ENCODE data around the gene OGDHL. TPM values are rescaled to one million over a fixed set of nuclear protein-coding genes. Genes with fewer than 3 reads are reported as not detected.

The OGDHL gene
- polyA plus RNA-seq, 1 donor from 2014 or later = 40.7 TPM

GRCh38 chr10:49688920-49689319 lies 73.2 kb downstream of the OGDHL start:
- Histone ChIP-seq H3K27ac (ENCODE audit: low read length) (no peak overlapping the region), H3K9me3 (ENCODE audit: low read length) (no peaks in the 10 kb centered on the region), H3K79me2 (replicated peaks; ENCODE audit: insufficient read depth, low read length) (no peaks in the 10 kb centered on the region), H4K20me1 (ENCODE audit: insufficient read depth) (no peaks in the 10 kb centered on the region), H3K4me2 (ENCODE audit: low read length) (no peak overlapping the region), H3K4me3 (ENCODE audit: low read length) (no peak overlapping the region), H3K9ac (ENCODE audit: low read length) (no peak overlapping the region), H3F3A (ENCODE audit: insufficient read depth, low read length, poor library complexity, severe bottlenecking) (no peaks in the 10 kb centered on the region), H3K9me2 (ENCODE audit: insufficient read depth, low read length) (no peaks in the 10 kb centered on the region), H3K27me3 (ENCODE audit: insufficient read depth, low read depth, low read length) (peaks cover 32% of the 10 kb centered on the region), H2AFZ (ENCODE audit: low read depth, low read length) (no peak overlapping the region), H3K36me3 (ENCODE audit: insufficient read depth, low read length) (no peaks in the 10 kb centered on the region)
- TF ChIP-seq CTCF (IDR thresholded peaks at IDR 0.05; ENCODE audit: poor library complexity, severe bottlenecking) (no peak), REST (IDR thresholded peaks at IDR 0.05; ENCODE audit: borderline replicate concordance) (no peak), MXI1 (conservative IDR thresholded peaks at IDR 0.05; ENCODE audit: poor library complexity, severe bottlenecking) (no peak), TAF1 (IDR thresholded peaks at IDR 0.05; ENCODE audit: low read depth) (no peak), RAD21 (conservative IDR thresholded peaks at IDR 0.05) (no peak), POLR2AphosphoS5 (IDR thresholded peaks at IDR 0.05) (no peak), SMC3 (conservative IDR thresholded peaks at IDR 0.05; ENCODE audit: poor library complexity) (no peak), EZH2 (IDR thresholded peaks at IDR 0.05; ENCODE audit: borderline replicate concordance, insufficient read depth, low read length, poor library complexity, severe bottlenecking) (no peak), EP300 (conservative IDR thresholded peaks at IDR 0.05; ENCODE audit: poor library complexity, severe bottlenecking) (no peak)

GRCh38 chr10:49688261-49688846 lies 73.8 kb downstream of the OGDHL start:
- peaks cover 32% of the 10 kb centered on the region for H3K27me3 ChIP-seq (ENCODE audit: insufficient read depth, low read depth, low read length)
- no peak overlapping the region for H3K4me3 ChIP-seq (ENCODE audit: low read length)
- H3K79me2 ChIP-seq (replicated peaks; ENCODE audit: insufficient read depth, low read length) = no peaks in the 10 kb centered on the region
- no peaks in the 10 kb centered on the region for H4K20me1 ChIP-seq (ENCODE audit: insufficient read depth)
- H3K9ac ChIP-seq (ENCODE audit: low read length) = no peak overlapping the region
- no peaks in the 10 kb centered on the region for H3F3A ChIP-seq (ENCODE audit: insufficient read depth, low read length, poor library complexity, severe bottlenecking)
- H3K36me3 ChIP-seq (ENCODE audit: insufficient read depth, low read length) = no peaks in the 10 kb centered on the region
- no peak overlapping the region for H2AFZ ChIP-seq (ENCODE audit: low read depth, low read length)
- H3K27ac ChIP-seq (ENCODE audit: low read length) = no peak overlapping the region
- TF ChIP-seq POLR2AphosphoS5 (IDR thresholded peaks at IDR 0.05) (no peak), MXI1 (conservative IDR thresholded peaks at IDR 0.05; ENCODE audit: poor library complexity, severe bottlenecking) (no peak), SMC3 (conservative IDR thresholded peaks at IDR 0.05; ENCODE audit: poor library complexity) (no peak), TAF1 (IDR thresholded peaks at IDR 0.05; ENCODE audit: low read depth) (no peak), RAD21 (conservative IDR thresholded peaks at IDR 0.05) (no peak), EP300 (conservative IDR thresholded peaks at IDR 0.05; ENCODE audit: poor library complexity, severe bottlenecking) (no peak), CTCF (IDR thresholded peaks at IDR 0.05; ENCODE audit: poor library complexity, severe bottlenecking) (no peak), REST (IDR thresholded peaks at IDR 0.05; ENCODE audit: borderline replicate concordance) (no peak), EZH2 (IDR thresholded peaks at IDR 0.05; ENCODE audit: borderline replicate concordance, insufficient read depth, low read length, poor library complexity, severe bottlenecking) (no peak)
- no peaks in the 10 kb centered on the region for H3K9me2 ChIP-seq (ENCODE audit: insufficient read depth, low read length)
- no peaks in the 10 kb centered on the region for H3K9me3 ChIP-seq (ENCODE audit: low read length)
- no peak overlapping the region for H3K4me2 ChIP-seq (ENCODE audit: low read length)

Measured in neural cell (in vitro differentiated cells).